Measurements from ENCODE around the gene SDK1. TPM values are rescaled to one million over a fixed set of nuclear protein-coding genes. Genes with fewer than 3 reads are reported as not detected.

SDK1 gene
- total RNA-seq, 1 donor = 0.43 TPM

DNA sequence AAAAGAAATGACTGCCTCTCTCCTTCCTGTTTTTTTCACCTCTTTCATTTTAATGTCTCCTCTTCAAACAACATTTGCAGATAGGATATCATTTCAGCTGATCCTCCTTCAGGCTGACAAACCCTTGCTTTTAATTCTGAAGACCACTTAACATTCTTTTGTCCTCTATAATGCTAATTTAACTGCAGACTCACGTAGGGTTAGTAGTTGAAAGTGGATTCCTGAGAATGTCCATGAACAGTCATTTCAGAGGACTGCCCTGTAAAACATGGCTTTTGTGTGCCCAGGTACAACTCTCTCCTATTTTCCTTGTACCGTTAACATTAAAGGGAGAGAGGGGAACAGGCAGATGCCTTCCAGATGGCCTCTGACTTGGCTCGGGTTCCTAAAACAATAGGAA, 524.4 kb downstream of the SDK1 start:
- no peak for DNase-seq (ENCODE audit: low read depth)
- H3K4me3 ChIP-seq (ENCODE audit: low read depth, low read length) = no peak overlapping the region
- TF ChIP-seq, protein P1, sequence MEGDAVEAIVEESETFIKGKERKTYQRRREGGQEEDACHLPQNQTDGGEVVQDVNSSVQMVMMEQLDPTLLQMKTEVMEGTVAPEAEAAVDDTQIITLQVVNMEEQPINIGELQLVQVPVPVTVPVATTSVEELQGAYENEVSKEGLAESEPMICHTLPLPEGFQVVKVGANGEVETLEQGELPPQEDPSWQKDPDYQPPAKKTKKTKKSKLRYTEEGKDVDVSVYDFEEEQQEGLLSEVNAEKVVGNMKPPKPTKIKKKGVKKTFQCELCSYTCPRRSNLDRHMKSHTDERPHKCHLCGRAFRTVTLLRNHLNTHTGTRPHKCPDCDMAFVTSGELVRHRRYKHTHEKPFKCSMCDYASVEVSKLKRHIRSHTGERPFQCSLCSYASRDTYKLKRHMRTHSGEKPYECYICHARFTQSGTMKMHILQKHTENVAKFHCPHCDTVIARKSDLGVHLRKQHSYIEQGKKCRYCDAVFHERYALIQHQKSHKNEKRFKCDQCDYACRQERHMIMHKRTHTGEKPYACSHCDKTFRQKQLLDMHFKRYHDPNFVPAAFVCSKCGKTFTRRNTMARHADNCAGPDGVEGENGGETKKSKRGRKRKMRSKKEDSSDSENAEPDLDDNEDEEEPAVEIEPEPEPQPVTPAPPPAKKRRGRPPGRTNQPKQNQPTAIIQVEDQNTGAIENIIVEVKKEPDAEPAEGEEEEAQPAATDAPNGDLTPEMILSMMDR (IDR thresholded peaks at IDR 0.05; ENCODE audit: insufficient read depth, low read depth, low read length) = no peak

DNA sequence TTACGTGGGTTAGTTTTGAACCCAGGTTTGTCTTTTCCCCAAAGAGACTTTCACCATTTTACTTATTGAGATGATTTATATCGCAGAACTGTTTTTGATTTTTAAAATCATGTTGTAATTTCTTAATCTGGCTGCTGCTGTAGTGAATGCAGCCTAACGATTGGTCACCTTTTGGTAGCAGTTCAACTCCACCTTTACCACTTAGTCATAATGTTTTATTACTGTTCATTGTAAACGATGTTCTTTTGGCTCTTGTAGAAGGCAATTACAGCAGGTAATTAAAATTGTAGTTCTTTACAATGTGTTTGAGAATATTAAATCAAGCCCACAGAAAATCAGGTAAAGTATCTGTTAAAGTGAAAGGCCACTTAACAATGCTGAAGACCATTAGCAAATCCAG, 531.1 kb downstream of the SDK1 start:
- H3K4me3 ChIP-seq (ENCODE audit: low read depth, low read length) = no peak overlapping the region
- TF ChIP-seq, protein P1 (IDR thresholded peaks at IDR 0.05; ENCODE audit: insufficient read depth, low read depth, low read length) = no peak
- DNase-seq (ENCODE audit: low read depth) = no peak

GRCh38 chr7:3835109-3835508, 534.1 kb downstream of the SDK1 start:
- DNase-seq (ENCODE audit: low read depth) = no peak
- H3K4me3 ChIP-seq (ENCODE audit: low read depth, low read length) = no peak overlapping the region
- TF ChIP-seq, protein P1 (IDR thresholded peaks at IDR 0.05; ENCODE audit: insufficient read depth, low read depth, low read length) = no peak

DNA sequence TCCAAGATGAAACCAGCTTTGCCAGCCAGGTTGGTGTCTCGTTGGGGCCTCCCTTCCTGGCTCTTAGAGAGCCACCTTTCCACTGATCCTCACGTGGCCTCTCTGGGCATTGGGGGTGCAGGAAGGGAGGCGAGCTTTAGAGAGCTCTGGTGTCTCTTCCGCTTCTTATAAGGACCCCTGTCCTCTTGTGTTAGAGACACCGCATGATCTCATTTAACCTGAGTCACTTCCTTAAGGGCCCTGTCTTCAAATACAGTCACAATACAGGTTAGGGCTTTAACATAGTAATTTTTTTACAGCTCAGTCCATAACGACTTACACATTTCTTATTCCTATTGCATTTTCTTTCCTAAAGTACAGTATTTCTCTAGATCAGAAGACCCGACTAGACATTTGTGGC, 535.8 kb downstream of the SDK1 start:
- no peak overlapping the region for H3K4me3 ChIP-seq (ENCODE audit: low read depth, low read length)
- TF ChIP-seq, protein P1 (IDR thresholded peaks at IDR 0.05; ENCODE audit: insufficient read depth, low read depth, low read length) = no peak
- no peak for DNase-seq (ENCODE audit: low read depth)

- no peak for DNase-seq (ENCODE audit: low read depth)
- no peak overlapping the region for H3K4me3 ChIP-seq (ENCODE audit: low read depth, low read length)
- TF ChIP-seq, protein P1 (IDR thresholded peaks at IDR 0.05; ENCODE audit: insufficient read depth, low read depth, low read length) = no peak
These were observed 543.6 kb downstream of the SDK1 start for GRCh38 chr7:3844540-3845151.

GRCh38 chr7:3846738-3847137, 545.7 kb downstream of the SDK1 start:
- H3K4me3 ChIP-seq (ENCODE audit: low read depth, low read length) = no peak overlapping the region
- DNase-seq (ENCODE audit: low read depth) = no peak
- TF ChIP-seq, protein P1 (IDR thresholded peaks at IDR 0.05; ENCODE audit: insufficient read depth, low read depth, low read length) = no peak

DNA sequence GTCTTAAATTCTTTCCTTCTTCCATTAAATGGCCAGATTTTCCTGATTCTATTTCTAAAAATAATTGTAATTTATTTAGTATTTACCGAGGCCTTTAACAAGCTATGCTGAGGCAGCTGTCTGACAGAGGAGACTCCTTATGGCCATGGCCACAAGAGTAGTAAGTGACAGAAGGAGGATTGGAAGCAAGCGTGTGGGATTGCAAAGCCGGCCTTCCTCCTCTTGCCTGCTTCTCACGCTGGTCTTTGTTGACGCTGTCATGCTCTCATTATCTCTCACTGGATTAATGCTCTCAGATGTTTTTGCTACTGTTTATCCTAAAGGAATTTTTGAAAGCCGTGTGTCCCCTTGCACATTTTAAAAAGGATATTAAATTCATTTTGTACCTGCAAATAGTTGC, 546.3 kb downstream of the SDK1 start:
- TF ChIP-seq, protein P1 (IDR thresholded peaks at IDR 0.05; ENCODE audit: insufficient read depth, low read depth, low read length) = no peak
- H3K4me3 ChIP-seq (ENCODE audit: low read depth, low read length) = no peak overlapping the region
- no peak for DNase-seq (ENCODE audit: low read depth)
